Stimulated activated CD4-positive, alpha-beta T cell treated with anti-CD3 and anti-CD28 coated beads, TNF-alpha, amount 100 ng/mL, for 1 hour (primary cell): ENCODE data around the gene THTPA.
"Not testable (repeated sequence)": the region's sequence is repeated elsewhere in the genome, so short reads cannot be mapped to it uniquely, and the experiment has no call there.

Experiments used
- DNase-seq, 3 donors: peaks; one replicate each; pipeline ENCODE4 v3.0.0-alpha.2; 2020; ENCODE audit warnings: low read depth in 3 of 3, low spot score in 1 of 3

Gene THTPA

DNA sequence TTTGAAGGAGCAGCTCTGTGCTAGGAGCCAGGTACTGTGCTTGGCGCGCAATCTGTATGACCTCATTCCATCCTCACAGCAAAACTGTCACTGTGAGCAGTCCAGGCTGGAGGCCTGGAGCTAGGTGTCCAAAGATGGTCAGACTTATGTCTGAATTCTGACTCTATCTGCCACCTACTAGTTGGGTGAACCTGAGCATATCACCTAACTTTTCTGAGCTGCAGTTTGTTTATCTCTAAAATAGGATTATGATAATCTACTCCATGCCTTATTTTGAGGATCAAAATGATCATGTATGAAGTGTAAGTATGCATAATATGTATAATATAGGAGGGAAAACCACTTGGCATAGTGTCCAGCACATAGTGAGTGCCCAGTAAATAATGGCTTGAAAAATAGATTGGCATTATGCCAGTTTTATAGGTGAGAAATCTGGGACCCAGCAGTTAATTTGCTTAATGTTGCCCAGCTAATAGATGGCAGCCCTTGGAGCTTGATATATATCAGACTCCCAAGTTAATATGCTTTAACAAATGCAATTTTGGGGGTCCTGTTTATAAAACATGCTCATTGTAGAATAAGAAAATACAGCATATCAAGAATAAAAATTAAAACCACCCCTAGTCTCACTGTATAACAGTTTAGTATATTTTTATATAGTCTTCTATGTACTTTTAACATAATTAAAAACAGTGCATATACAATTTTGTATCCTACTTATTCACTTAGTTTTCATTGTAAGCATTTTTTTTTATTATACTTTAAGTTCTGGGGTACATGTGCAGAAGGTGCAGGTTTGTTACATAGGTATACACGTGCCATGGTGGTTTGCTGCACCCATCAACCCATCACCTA lies 27.1 kb downstream of the THTPA start:
- no peak for DNase-seq

- not testable (repeated sequence) for DNase-seq
These were observed 27.9 kb downstream of the THTPA start for GRCh38 chr14:23583761-23584526.

DNA sequence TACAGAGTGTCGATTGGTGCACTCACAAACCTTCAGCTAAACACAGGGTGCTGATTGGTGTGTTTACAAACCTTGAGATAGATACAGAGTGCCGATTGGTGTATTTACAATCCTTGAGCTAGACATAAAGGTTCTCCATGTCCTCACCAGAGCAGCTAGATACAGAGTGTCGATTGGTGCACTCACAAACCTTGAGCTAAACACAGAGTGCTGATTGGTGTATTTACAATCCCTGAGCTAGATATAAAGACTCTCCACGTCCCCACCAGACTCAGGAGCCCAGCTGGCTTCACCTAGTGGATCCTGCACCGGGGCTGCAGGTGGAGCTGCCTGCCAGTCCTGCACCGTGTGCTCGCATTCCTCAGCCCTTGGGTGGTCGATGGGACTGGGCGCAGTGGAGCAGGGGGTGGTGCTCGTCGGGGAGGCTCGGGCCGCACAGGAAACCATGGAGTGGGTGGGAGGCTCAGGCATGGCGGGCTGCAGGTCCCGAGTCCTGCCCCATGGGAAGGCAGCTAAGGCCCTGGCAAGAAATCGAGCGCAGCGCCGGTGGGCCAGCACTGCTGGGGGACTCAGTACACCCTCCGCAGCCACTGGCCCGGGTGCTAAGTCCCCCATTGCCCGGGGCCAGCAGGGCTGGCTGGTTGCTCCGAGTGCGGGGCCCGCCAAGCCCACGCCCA lies 28.6 kb downstream of the THTPA start:
- DNase-seq: not testable (repeated sequence)

DNA sequence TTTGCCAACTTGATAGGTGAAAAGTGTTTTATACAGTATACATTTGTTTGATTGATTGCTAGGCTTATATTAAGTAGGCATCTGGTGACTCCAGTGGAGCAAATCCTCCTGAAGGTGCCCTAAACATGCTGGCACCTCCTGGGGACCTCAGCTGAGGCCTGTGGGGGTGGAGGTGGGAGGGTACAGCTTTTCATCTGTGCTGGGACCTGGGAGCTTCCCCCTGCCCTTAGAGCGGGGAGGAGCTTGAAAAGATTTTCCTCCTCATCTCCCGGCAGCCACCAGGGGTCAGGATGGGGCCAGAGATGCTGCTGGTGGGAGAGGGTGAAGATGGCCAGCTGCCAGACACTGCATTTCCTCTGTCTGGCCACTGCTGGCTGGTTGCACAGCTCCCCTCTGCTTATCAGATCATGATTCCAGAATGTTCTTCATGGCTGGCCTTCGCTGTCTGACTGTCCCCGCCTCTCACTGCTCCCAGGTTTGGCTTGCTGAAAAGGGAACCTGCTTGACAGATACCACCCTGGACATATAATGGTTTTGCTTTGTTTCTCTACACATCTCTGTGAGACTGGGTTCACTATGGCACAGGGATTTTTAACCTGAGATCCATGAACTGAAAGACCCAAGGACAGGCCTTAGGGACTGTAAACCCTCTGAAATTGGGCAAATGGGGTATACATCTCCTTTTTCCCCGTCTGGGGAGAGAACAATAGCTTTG lies 33.0 kb downstream of the THTPA start:
- DNase-seq: peak; percentile 59 to 60 (median 59)

- no peak for DNase-seq
These were observed 33.5 kb downstream of the THTPA start for GRCh38 chr14:23589606-23590005.

- DNase-seq: no peak
These were observed 34.1 kb downstream of the THTPA start for GRCh38 chr14:23590198-23590597.

GRCh38 chr14:23594191-23594590 lies 38.1 kb downstream of the THTPA start:
- not testable (repeated sequence) for DNase-seq

- no peak for DNase-seq
These were observed 44.2 kb downstream of the THTPA start for GRCh38 chr14:23600322-23600707.

- no peak for DNase-seq
These were observed 44.7 kb downstream of the THTPA start for GRCh38 chr14:23600806-23601205.

GRCh38 chr14:23601424-23601823 lies 45.4 kb downstream of the THTPA start:
- DNase-seq: no peak

DNA sequence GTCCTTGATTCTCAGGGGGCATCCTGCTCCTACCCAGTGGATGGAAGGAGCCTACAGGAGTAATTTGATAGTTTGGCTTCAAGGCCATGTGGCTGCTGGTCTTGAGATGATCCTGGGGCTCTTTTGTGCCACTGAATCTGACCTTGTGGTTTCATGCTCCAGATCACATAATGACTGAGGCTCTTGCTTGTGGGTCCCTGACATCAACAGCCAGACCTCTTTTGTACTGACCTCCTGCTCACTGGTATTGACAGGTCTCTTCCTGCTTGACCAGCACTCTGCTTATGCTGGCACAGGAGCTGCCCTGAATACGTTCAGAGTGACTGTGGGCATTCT lies 45.7 kb downstream of the THTPA start:
- no peak for DNase-seq

GRCh38 chr14:23602181-23603095 lies 46.4 kb downstream of the THTPA start:
- no peak for DNase-seq

GRCh38 chr14:23603103-23603502 lies 47.0 kb downstream of the THTPA start:
- no peak for DNase-seq

DNA sequence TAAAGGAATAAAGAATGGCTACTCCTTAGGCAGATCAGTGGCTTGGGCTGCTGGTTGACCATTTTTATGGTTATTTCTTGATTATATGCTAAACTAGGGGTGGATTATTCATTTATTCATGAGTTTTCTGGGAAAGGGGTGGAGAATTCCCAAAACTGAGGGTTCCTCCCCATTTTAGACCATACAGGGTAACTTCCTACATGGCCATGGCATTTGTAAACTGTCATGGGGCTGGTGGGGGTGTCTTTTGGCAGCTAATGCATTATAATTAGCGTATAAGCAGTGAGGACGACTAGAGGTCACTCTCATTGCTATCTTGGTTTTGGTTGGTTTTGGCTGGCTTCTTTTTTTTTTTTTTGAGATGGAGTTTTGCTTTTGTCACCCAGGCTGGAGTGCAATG lies 48.1 kb downstream of the THTPA start:
- no peak for DNase-seq

DNA sequence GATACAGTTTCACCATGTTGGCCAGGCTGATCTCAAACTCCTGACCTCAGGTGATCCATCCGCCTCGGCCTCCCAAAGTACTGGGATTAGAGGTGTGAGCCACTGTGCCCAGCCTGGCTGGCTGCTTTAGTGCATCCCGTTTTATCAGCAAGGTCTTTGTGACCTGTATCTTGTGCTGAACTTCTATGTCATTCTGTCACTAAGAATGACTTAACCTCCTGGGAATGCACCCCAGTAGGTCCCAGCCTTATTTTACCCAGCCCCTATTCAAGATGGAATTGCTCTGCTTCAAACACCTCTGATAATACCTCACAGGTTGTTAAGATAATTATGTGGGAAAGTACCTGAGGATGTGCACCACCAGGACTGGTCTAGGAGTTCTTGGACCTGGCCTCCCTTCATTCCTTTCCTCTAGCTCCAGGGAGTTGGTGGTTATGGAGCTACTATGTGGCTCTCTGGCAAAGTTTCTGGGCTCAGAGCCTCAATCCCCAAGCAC lies 48.7 kb downstream of the THTPA start:
- DNase-seq: no peak

DNA sequence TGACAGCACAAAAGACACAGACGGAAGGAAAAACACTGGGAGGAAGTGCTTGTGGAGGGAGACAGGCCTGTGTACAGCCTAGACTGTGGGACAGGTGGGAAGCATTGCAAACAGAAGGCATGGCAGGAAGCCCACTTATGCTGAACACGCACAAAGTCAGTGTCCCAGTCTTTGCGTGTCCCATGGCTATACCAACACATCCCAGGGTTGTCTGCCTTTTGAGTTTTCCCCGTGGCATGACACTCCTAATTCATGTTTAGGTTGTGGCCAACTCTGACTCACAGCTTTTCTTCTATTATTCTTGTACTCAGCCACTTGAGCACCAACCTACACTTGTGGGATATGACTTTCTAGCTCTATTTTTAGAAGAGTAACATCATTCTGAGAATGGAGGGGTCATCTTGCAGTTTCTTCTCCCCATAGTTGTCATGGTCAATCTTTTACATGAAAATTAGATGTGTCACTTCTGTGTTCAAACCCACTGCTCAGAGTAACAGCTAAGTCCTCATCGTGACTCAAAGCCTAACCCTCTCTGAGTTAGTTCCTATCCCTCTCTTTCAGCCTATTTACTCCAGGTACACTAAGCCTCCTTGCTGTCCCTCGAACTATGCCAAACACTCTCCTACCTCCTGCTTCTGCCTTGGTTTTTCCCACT lies 50.0 kb downstream of the THTPA start:
- no peak for DNase-seq

DNA sequence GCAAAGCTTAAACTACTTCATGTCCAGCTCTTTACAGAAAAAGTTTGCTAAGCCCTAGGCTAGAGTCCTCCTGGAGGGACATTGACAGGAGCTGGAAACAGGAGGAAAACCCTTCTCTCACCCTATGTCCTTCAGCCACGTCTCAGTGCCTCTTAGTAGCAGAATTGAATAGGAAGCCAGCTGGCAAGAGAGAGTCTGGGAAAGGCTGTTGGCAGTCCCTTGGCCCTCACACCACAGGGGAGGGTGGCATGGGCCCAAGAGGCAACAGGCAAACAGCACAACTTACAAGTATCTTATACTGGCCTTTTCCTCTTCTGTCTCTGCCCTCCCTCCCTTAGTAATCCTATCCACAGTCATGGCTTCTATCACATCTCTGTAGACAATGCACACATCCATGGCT lies 52.4 kb downstream of the THTPA start:
- no peak for DNase-seq

GRCh38 chr14:23609001-23609400 lies 52.9 kb downstream of the THTPA start:
- DNase-seq: no peak

- DNase-seq: not testable (repeated sequence)
These were observed 53.5 kb downstream of the THTPA start for GRCh38 chr14:23609411-23610089.
